GM12874 (cell line): ENCODE data around the gene KCNN2.

Source experiments
- TF ChIP-seq, protein P1 (sequence below): IDR thresholded peaks from 2 replicates; pipeline ENCODE4 v1.5.1; 2011; ENCODE audit warnings: low read depth, mild to moderate bottlenecking, control low read depth, low read length, moderate library complexity; ENCODE audit not compliant: insufficient read depth

Gene KCNN2

DNA sequence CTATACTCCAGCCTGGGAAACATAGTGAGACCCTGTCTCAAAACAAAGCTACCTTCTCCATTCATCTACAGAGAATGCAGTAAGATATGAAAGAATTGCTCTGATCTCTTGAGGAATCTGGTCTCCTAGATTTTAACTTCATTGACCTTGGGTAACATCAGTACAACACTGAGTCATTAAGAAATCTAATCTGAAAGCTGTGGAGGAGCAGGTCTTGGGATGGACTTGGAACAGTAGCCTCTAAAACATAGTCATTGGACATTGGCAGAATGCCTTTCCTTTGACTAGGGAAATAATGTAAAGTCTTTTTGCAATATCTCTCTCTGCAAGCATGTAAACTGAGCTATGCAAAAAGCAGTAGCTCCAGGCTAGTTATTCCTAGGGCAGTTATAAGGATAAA is 58.1 kb downstream of the KCNN2 start:
- TF ChIP-seq, protein P1, sequence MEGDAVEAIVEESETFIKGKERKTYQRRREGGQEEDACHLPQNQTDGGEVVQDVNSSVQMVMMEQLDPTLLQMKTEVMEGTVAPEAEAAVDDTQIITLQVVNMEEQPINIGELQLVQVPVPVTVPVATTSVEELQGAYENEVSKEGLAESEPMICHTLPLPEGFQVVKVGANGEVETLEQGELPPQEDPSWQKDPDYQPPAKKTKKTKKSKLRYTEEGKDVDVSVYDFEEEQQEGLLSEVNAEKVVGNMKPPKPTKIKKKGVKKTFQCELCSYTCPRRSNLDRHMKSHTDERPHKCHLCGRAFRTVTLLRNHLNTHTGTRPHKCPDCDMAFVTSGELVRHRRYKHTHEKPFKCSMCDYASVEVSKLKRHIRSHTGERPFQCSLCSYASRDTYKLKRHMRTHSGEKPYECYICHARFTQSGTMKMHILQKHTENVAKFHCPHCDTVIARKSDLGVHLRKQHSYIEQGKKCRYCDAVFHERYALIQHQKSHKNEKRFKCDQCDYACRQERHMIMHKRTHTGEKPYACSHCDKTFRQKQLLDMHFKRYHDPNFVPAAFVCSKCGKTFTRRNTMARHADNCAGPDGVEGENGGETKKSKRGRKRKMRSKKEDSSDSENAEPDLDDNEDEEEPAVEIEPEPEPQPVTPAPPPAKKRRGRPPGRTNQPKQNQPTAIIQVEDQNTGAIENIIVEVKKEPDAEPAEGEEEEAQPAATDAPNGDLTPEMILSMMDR = no peak

DNA sequence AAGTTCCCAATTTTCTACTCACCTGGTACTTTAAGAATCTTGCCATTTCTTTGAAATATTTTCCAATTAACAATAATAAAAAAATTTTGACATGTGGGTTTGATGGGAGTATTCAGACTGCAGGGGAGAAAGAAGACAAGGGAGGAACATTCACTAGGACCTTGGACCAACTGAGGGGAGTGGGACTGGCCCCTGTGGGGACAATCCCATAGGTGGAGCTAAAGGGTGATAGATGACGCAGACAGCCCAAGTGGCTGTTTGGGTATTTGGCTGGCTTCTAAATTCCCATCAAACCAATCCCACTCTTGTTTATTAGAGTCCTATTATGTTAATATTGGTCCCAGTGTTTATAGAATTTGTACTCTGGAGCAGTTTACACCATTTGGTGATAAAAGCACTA is 65.3 kb downstream of the KCNN2 start:
- TF ChIP-seq, protein P1 = no peak

GRCh38 chr5:114430532-114430931 is 68.7 kb downstream of the KCNN2 start:
- TF ChIP-seq, protein P1 = no peak

DNA sequence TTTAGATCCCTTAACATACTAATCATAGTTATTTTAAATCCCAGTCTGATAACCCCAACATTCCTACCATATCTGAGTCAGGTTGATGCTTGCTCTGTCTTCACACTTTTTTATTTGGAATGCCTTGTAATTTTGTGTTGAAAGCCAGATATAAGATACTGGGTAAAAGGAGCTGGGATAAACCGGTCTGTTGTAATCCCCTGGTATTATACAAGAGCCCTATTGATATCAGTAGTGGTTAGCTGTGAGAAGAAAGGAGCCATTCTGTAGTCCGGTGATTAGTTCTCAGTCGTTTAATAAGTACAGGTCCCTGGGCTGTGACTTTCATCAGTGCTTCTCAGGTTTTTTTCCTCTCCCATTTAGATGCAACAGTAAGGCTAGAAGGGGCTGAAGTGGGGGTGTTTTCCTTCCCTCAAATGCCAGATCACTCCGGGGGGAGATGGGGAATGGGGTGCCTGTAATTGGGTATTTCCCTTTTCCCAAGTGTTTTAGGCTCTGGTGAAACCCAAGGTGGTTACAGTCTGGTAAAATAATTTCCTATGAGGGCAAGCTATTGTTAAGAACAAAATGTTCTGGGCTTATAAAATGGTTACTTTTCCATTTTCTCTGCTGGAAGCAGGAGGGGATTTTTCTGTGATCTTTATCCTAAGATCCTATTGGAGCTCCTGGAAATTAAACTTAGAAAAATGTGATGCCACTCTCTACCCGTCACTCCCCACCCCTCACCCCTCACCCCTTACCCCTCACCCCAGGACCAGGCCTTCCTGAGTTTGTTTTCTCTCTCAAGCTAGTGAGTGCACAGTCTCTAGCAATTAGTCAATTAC is 72.7 kb downstream of the KCNN2 start:
- TF ChIP-seq, protein P1 = no peak

DNA sequence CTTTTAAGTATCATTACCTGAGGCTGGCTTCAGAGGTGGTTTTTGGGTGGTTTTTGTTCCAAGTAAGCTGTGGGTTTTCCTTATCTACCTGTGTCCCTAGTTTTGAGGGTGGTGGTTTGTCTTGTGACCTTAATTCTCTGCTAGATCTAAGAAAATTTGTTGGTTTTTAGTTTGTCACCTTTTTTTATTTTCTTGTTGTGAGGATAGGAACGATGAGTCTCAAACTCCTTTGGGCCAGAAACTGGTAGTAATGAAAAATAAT is 73.3 kb downstream of the KCNN2 start:
- TF ChIP-seq, protein P1 = no peak

DNA sequence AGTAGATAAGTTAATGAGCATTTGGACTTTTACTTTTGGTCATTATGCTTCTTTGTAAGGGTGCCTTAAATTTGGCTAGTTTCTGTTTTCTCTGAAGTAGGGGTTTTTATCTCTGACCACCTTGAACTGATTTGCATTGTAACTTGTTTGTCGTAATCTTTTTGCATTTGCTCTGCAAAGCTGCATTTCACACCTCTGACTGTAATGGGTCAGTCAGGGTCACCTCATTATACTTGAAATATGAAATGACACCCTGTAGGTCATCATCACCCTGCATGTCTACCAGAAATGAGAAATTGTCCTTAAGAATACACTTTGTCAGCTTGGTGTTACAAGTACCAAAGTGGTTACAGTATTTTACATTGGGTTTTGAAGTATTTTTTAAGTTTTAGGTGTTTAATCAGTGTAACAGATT is 74.0 kb downstream of the KCNN2 start:
- TF ChIP-seq, protein P1 = no peak

DNA sequence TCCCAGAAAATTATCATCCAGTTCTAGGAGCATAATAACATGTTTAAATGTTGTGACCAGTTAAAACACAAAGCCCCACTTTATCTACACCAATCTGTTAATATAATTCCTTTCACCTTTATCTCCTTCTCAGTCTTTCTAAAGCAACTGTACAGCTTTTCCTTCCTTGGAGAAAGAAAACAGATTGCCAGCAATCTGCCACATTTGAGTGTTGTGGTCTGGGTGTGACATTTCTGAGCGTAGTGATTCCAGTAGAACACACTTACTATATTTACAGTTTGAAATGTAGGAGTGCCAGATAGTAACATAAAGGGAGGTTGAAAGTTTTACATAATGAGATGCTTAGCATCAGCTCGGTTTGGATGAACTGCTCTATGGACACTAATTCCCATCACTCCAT is 76.1 kb downstream of the KCNN2 start:
- TF ChIP-seq, protein P1 = no peak
